Mesenchymal stem cell (in vitro differentiated cells and primary cell): ENCODE results near the gene NEK4.

Experiments
- DNase-seq: peaks from one replicate; pipeline ENCODE4 v3.0.0-alpha.2; 2013
- H2AFZ ChIP-seq: one replicate; pipeline ENCODE4 v1.6.1; 2013; ENCODE audit warnings: low read depth, mild to moderate bottlenecking, control low read depth, inconsistent platforms, low read length, moderate library complexity
- H2AK5ac ChIP-seq: 2 replicates; pipeline ENCODE4 v1.6.1; 2013; ENCODE audit warnings: low read length, moderate library complexity, mild to moderate bottlenecking, inconsistent platforms; ENCODE audit not compliant: severe bottlenecking
- H2BK120ac ChIP-seq: one replicate; pipeline ENCODE4 v1.6.1; 2013; ENCODE audit warnings: low read depth, mild to moderate bottlenecking, inconsistent platforms, low read length, moderate library complexity
- H2BK12ac ChIP-seq, 2 experiments: one replicate each; pipeline ENCODE4 v1.6.1; 2013; ENCODE audit warnings: inconsistent platforms in 2 of 2, low read length in 2 of 2, mild to moderate bottlenecking in 2 of 2, moderate library complexity in 2 of 2, control low read depth in 1 of 2
- H2BK15ac ChIP-seq: one replicate; pipeline ENCODE4 v1.6.1; 2013; ENCODE audit warnings: mild to moderate bottlenecking, low read depth, inconsistent platforms; ENCODE audit not compliant: poor library complexity, severe bottlenecking
- H2BK5ac ChIP-seq: 2 replicates; pipeline ENCODE4 v1.6.1; 2013; ENCODE audit warnings: low read depth, mild to moderate bottlenecking, low read length, control low read depth, inconsistent platforms; ENCODE audit not compliant: poor library complexity, severe bottlenecking
- H3K14ac ChIP-seq, 2 experiments: one replicate each; pipeline ENCODE4 v1.6.1; 2013; ENCODE audit warnings: inconsistent platforms in 2 of 2, low read length in 2 of 2, control low read depth in 1 of 2, mild to moderate bottlenecking in 1 of 2, moderate library complexity in 1 of 2
- H3K18ac ChIP-seq, 2 experiments: one replicate each; pipeline ENCODE4 v1.6.1; 2013; ENCODE audit warnings: inconsistent platforms in 2 of 2, low read length in 2 of 2, control low read depth in 1 of 2, low read depth in 1 of 2, mild to moderate bottlenecking in 1 of 2
- H3K23ac ChIP-seq, 2 experiments: one replicate each; pipeline ENCODE4 v1.6.1; 2013; ENCODE audit warnings: inconsistent platforms in 2 of 2, low read length in 2 of 2, mild to moderate bottlenecking in 2 of 2, moderate library complexity in 2 of 2, control low read depth in 1 of 2
- H3K27ac ChIP-seq: 2 replicates; pipeline ENCODE4 v1.5.1; 2013; ENCODE audit warnings: mild to moderate bottlenecking, moderate library complexity, low read length, control low read depth, inconsistent platforms; ENCODE audit not compliant: poor library complexity, severe bottlenecking
- H3K27me3 ChIP-seq, 2 experiments: 2 replicates each; pipeline versions ENCODE4 v1.6.1 to v1.7.0; 2013; ENCODE audit warnings: low read length in 2 of 2, mild to moderate bottlenecking in 2 of 2, moderate library complexity in 2 of 2, control low read depth in 1 of 2, inconsistent platforms in 1 of 2; ENCODE audit not compliant: control insufficient read depth in 1 of 2, insufficient read depth in 1 of 2
- H3K36me3 ChIP-seq, 2 experiments: 2 replicates each; pipeline versions ENCODE4 v1.6.1 to v1.7.0; 2013; ENCODE audit warnings: low read length in 2 of 2, control low read depth in 1 of 2, inconsistent platforms in 1 of 2, low read depth in 1 of 2, mild to moderate bottlenecking in 1 of 2; ENCODE audit not compliant: insufficient read depth in 2 of 2, control insufficient read depth in 1 of 2
- H3K4ac ChIP-seq, 2 experiments: one replicate each; pipeline ENCODE4 v1.6.1; 2013; ENCODE audit warnings: inconsistent platforms in 2 of 2, low read length in 2 of 2, mild to moderate bottlenecking in 2 of 2, moderate library complexity in 2 of 2, control low read depth in 1 of 2, low read depth in 1 of 2
- H3K4me1 ChIP-seq: 2 replicates; pipeline ENCODE4 v1.6.1; 2013; ENCODE audit warnings: low read depth, low read length, control low read depth; ENCODE audit not compliant: control insufficient read depth, insufficient read depth
- H3K4me2 ChIP-seq: 2 replicates; pipeline ENCODE4 v1.6.1; 2013; ENCODE audit warnings: low read length, mild to moderate bottlenecking, inconsistent platforms; ENCODE audit not compliant: poor library complexity, severe bottlenecking
- H3K4me3 ChIP-seq, 2 experiments: 2 replicates each; pipeline versions ENCODE4 v1.5.1 to v1.7.0; 2013; ENCODE audit warnings: low read length in 2 of 2, mild to moderate bottlenecking in 2 of 2, control low read depth in 1 of 2, low read depth in 1 of 2; ENCODE audit not compliant: insufficient read depth in 1 of 2
- H3K79me1 ChIP-seq: replicated peaks from 2 replicates; pipeline ENCODE4 v1.6.1; 2013; ENCODE audit warnings: mild to moderate bottlenecking, control low read depth, low read length, inconsistent platforms; ENCODE audit not compliant: poor library complexity, severe bottlenecking
- H3K9ac ChIP-seq: 2 replicates; pipeline ENCODE4 v1.7.0; 2013; ENCODE audit warnings: mild to moderate bottlenecking, low read length, moderate library complexity
- H3K9me3 ChIP-seq: 2 replicates; pipeline ENCODE4 v1.7.0; 2013; ENCODE audit warnings: mild to moderate bottlenecking, low read length; ENCODE audit not compliant: control insufficient read depth
- H4K8ac ChIP-seq: one replicate; pipeline ENCODE4 v1.6.1; 2013; ENCODE audit warnings: inconsistent platforms, mild to moderate bottlenecking, low read length, moderate library complexity
- H4K91ac ChIP-seq: one replicate; pipeline ENCODE4 v1.6.1; 2013; ENCODE audit warnings: mild to moderate bottlenecking, low read length, inconsistent platforms
- WGBS: methylation state at CpG from one replicate; pipeline ENCODE4 v1.1.7; 2013; ENCODE audit warnings: mixed read lengths; 5-methylcytosine and 5-hydroxymethylcytosine counted together

NEK4 gene

DNA sequence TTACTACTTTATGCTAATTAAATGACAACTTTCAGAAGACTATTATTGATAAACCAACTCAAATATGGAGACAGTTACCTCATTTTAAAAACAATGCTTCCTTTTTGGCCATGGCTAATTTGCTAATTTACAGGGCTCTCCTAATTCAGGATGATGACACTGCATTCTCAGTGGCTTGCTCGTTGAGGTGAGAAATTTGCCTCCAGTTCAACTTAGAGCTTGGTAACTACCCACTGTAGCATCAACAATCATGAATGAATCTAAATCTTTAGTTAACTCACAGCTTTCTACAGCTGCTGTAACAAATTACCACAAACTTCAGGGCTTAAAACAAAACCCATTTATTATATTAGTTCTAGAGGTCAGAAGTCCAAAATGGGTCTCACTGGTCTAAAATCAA lies 99.1 kb downstream of the NEK4 start:
- Histone ChIP-seq H3K9me3 (no peaks in the 10 kb centered on the region), H2BK5ac (no peak overlapping the region), H2AK5ac (peak overlapping the region; percentile 94), H2AFZ (no peak overlapping the region), H4K8ac (no peak overlapping the region), H4K91ac (no peak overlapping the region), H3K23ac (no peak overlapping the region), H2BK15ac (no peak overlapping the region), H3K27ac (peak overlapping the region; percentile 89), H2BK12ac (no peak overlapping the region), H2BK120ac (no peak overlapping the region), H3K4me1 (peaks cover 5% of the 10 kb centered on the region), H3K27me3 (no peaks in the 10 kb centered on the region), H3K4me2 (no peak overlapping the region), H3K18ac (peak overlapping the region in 1 of 2 experiments; percentile 21), H3K14ac (no peak overlapping the region), H3K79me1 (peaks cover 6% of the 10 kb centered on the region), H3K9ac (peak overlapping the region; percentile 82), H3K36me3 (peaks cover 10 to 51% of the 10 kb centered on the region in 2 experiments), H3K4me3 (no peak overlapping the region), H3K4ac (no peak overlapping the region)
- WGBS = 47% methylated on average over 1 of the region's 1 CpG
- DNase-seq = no peak

DNA sequence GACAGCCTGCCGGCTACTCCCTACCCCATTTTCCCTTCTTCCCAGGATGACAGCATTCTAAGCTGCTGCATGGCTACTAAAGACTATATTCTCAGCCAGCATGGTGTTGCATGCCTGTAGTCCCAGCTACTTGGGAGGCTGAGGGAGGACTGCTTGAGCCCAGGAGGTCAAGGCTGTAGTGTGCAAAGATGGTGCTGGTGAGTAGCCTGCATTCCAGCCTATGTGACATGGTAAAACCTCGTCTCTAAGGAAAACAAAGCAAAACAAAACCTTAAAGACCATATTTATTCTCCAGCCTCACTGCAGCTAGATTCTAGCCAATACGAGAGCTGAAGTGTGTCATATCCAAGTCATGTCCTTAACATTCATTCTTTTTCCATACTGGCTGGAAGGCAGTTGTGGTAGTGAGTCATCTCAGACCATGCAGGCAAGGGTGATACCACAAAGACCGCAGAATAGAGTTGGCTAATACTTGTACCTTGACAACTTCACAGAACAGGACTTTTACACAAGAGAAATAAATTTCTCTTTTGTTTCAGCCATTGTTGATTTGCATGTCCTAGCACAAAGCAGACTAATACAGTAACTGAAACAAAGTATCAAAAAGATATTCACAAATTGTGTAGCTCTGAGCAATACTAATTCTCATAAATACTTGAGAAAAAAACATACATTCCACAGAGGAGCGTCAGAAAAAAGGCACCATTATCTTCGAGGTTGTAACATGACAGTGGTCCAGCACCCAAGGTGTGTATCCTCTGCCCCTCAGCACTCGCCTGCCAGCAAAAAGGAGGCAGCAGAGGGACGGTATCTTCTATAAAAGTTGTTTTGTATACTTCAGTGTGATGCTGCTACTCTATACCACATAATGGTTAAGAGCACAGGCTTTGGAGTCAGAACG lies 99.9 kb downstream of the NEK4 start:
- no peak overlapping the region for H2AFZ ChIP-seq
- peak overlapping the region; percentile 28 to 89 for H2BK12ac ChIP-seq
- peak overlapping the region; percentile 91 for H3K9ac ChIP-seq
- peak overlapping the region; percentile 93 for H2BK5ac ChIP-seq
- peak overlapping the region; percentile 54 for H3K4me2 ChIP-seq
- no peak overlapping the region for H2BK120ac ChIP-seq
- peaks cover 9% of the 10 kb centered on the region for H3K79me1 ChIP-seq
- peak overlapping the region; percentile 98 for H3K27ac ChIP-seq
- H2BK15ac ChIP-seq = no peak overlapping the region
- H2AK5ac ChIP-seq = peak overlapping the region; percentile 94
- peak overlapping the region; percentile 77 to 85 for H3K18ac ChIP-seq
- peak overlapping the region in 1 of 2 experiments; percentile 73 for H3K4ac ChIP-seq
- H3K23ac ChIP-seq = no peak overlapping the region
- peaks cover 5% of the 10 kb centered on the region for H3K4me1 ChIP-seq
- H3K14ac ChIP-seq = no peak overlapping the region
- H4K91ac ChIP-seq = no peak overlapping the region
- peaks cover 13 to 50% of the 10 kb centered on the region in 2 experiments for H3K36me3 ChIP-seq
- no peaks in the 10 kb centered on the region for H3K9me3 ChIP-seq
- H3K27me3 ChIP-seq = no peaks in the 10 kb centered on the region
- 20% methylated on average over 8 of the region's 9 CpGs for WGBS
- no peak overlapping the region for H4K8ac ChIP-seq
- DNase-seq = peak; percentile 100
- H3K4me3 ChIP-seq = peak overlapping the region in 1 of 2 experiments; percentile 57

- Histone ChIP-seq H2BK12ac (no peak overlapping the region), H3K9ac (no peak overlapping the region), H2AFZ (no peak overlapping the region), H3K4me2 (no peak overlapping the region), H3K4me3 (no peak overlapping the region), H4K91ac (no peak overlapping the region), H4K8ac (no peak overlapping the region), H2BK120ac (no peak overlapping the region), H2BK5ac (no peak overlapping the region), H3K23ac (no peak overlapping the region), H3K36me3 (peaks cover 37 to 83% of the 10 kb centered on the region in 2 experiments), H3K27ac (no peak overlapping the region), H3K9me3 (no peaks in the 10 kb centered on the region), H2AK5ac (no peak overlapping the region), H2BK15ac (no peak overlapping the region), H3K79me1 (peaks cover 21% of the 10 kb centered on the region), H3K4ac (no peak overlapping the region), H3K14ac (no peak overlapping the region), H3K27me3 (no peaks in the 10 kb centered on the region), H3K4me1 (peaks cover 2% of the 10 kb centered on the region), H3K18ac (no peak overlapping the region)
- 100% methylated on average over 2 of the region's 3 CpGs for WGBS
- no peak for DNase-seq
Measured at GRCh38 chr3:52663098-52663497, 107.6 kb downstream of the NEK4 start.

DNA sequence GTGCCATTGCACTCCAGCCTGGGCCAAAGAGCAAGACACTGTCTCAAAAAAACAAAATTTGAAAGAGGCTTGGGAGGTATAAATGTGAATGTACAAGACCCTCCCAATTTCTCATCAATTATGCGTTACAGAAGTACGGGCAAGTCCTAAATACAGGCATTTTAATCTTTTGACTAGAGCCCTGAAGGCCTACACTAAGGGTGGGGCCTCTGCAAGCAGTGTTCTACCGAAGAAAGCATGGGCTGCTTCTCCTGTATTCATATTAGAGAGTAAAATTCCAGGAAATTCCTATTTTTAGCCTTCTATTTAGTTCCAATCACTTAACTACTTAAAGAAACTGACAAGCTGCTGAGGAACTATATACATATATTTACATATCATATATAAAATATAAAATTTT lies 110.7 kb downstream of the NEK4 start:
- no peak overlapping the region for H2BK5ac ChIP-seq
- no peak overlapping the region for H3K4ac ChIP-seq
- no peaks in the 10 kb centered on the region for H3K4me1 ChIP-seq
- no peak overlapping the region for H2AK5ac ChIP-seq
- H3K4me3 ChIP-seq = no peak overlapping the region
- no peak overlapping the region for H2BK15ac ChIP-seq
- DNase-seq = no peak
- WGBS = 67% methylated on average over 3 of the region's 3 CpGs
- H3K4me2 ChIP-seq = no peak overlapping the region
- no peak overlapping the region for H4K8ac ChIP-seq
- H2BK120ac ChIP-seq = no peak overlapping the region
- H3K27ac ChIP-seq = no peak overlapping the region
- no peak overlapping the region for H3K9ac ChIP-seq
- H3K18ac ChIP-seq = no peak overlapping the region
- H3K27me3 ChIP-seq = no peaks in the 10 kb centered on the region
- no peak overlapping the region for H2BK12ac ChIP-seq
- H3K23ac ChIP-seq = no peak overlapping the region
- H3K36me3 ChIP-seq = peaks cover 35 to 88% of the 10 kb centered on the region in 2 experiments
- no peak overlapping the region for H2AFZ ChIP-seq
- H3K14ac ChIP-seq = no peak overlapping the region
- no peaks in the 10 kb centered on the region for H3K9me3 ChIP-seq
- H3K79me1 ChIP-seq = peaks cover 19% of the 10 kb centered on the region
- no peak overlapping the region for H4K91ac ChIP-seq
